ENCODE measurements around the gene ATP11B.

The ATP11B gene

DNA sequence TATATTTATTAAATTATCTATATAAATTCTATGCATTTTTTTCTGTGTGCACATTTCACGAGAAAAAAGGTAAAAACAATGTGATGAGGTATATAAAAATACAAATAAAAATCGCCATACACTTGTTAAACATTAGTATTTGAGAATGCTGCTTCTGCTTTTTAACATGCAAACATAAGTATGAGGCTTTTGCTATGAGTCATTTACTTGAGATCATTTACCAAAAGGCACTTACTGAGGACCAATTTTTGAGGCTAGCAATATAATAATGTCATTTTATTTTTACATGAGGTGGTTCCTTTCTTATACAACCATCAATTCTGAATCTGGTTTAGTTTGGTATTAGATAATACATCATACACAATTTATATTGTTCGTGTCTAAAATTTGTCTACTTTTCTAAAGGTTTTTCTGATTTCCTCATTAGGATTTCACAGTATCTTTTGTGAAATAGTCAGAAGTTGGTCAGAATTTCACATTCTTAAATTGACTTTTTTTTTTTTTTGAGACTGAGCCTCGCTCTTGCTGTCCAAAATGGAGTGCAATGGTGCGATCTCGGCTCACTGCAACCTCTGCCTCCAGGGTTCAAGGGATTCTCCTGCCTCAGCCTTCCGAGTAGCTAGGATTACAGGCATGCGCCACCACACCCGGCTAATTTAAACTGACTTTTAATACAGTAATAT, 161.4 kb downstream of the ATP11B start:
- no peak for DNase-seq (ENCODE audit: low spot score)

DNA sequence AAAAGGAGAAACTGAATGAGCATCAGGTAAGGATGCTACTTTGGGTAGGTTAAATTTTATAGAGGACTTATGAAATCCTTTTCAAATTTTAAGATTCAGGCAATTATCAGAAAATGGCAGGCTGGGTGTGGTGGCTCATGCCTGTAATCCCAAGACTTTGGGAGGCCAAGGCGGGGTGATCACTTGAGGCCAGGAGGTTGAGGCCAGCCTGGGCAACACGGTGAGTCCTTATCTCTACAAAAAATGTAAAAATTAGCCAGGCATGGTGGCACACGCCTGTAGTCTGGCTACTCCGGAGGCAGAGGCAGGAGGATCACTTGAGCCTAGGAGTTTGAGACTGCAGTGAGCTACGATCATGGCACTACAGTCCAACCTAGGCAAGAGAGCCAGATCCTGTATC, 163.9 kb downstream of the ATP11B start:
- no peak for DNase-seq (ENCODE audit: low spot score)

DNA sequence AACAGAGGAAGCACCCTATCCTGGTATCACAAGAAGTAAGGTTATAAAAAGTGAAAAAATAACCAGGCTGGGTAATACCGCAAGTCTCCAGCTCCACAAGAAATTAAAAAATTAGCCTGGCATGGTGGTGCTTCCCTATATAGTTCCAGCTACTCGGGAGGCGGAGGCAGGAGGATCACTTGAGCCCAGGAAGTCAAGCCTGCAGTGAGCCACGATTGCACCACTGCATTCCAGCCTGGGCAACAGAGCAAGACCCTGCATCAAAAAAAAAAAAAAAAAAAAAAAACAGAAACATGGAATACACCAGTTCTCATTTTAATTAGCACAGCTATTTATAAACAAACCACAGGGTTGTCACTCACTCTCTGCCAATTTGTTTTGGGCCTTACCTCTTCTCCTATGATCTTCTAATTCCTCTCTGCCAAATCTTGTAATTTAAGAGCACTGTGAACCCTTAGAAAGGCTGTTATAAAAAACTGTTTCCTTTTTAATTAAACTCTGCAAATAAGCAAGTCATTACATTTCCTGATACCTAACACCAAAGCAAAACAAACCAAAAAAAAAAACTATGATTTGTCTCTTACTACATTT, 164.5 kb downstream of the ATP11B start:
- no peak for DNase-seq (ENCODE audit: low spot score)

DNA sequence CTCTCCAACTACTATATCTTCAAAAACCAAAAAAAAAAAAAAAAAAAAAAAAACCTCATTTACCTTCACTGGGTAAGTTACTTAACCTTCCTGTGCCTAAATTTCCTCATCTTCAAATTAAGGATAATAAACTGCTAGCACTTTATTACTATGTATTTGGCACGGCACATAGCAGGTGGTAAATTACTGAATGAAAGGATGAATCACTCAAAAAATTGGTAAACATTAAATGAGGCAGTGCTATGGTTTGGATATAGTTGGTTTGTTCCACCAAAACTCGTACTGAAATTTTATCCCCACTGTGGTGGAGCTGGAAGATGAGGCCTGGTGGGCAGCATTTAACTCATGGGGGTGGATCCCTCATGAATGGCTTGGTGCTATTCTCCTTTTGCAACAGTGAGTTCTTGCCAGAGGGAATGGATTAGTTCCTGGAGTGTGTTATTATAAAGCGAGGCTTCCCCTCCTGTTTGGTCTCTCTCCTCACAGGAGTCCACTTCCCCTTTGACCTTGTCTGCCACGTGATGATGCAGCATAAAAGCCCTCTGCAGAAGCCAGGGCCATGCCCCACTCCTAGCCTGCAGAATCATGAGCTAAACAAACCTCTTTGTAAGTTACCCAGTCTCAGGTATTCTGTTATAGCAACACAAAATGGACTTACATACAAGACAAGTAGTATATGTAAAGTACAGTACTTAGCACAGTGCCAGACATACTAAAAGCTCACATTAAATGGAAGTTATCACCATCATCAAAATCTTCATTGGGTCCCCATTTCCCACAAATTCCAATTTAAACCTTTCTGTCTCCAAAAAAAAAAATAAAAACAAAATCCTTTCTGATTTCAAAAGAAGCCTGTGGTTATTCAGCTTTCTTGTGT, 166.4 kb downstream of the ATP11B start:
- no peak for DNase-seq (ENCODE audit: low spot score)

DNA sequence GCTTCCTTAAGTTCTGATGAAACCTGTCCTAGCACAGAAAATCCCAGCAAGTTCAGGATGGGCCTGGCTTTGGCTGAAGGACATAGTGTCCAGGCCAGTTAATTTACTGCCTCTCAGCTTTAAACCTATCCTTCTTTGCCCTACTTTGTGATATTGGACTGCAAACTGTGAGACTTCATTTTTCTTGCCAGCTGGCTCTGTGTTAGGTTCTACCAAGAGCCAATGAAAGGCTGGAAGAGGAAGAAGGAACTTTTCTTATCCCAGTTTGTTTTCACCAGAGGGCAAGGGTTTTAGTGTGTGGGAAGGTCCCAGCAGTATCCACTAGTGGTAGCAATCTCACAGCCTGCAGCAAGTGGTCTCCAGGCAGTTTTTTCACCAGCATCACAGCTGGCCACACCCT, 168.9 kb downstream of the ATP11B start:
- DNase-seq (ENCODE audit: low spot score), result no peak

DNA sequence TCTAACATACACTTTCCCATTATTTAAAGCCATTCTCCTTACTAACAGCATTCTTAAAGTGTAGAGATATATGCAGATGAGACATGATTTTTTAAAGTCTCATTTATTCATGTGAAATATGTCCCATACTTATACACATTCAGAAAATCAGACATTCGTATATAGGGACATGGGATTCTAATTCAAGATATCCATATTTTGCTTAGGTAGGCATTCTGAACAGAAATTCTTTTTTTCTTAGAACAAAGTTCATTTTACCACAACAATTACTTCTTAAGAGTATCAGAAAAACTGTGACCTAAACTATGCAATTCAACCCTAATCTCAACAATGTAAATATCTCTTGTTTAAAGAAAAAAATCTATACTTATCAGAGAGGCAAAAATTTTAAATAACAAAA, 170.9 kb downstream of the ATP11B start:
- no peak for DNase-seq (ENCODE audit: low spot score)

DNA sequence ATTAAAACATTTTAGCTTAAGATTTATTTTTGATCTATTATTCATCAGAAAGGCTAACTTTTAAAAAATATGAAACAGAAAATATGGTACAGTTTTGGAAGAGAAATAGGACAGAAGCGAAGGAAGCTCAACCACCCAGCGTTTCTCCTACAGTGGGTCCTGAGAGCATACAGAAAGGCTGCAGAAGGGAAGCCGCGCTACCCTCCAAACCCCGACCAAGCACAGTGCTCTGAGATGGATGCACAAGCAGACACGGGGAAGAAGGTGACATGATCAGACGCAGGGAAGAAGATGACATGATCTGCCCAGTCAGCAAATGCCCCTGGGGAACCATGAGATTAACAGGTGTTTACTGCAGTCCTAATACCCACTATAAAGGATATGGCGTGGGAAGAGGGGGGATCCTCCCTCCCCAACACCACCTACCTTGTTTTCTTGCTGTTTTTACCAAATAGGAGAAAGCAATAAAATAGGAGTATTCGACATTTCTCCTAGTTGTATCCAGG, 172.6 kb downstream of the ATP11B start:
- DNase-seq (ENCODE audit: low spot score), result no peak

DNA sequence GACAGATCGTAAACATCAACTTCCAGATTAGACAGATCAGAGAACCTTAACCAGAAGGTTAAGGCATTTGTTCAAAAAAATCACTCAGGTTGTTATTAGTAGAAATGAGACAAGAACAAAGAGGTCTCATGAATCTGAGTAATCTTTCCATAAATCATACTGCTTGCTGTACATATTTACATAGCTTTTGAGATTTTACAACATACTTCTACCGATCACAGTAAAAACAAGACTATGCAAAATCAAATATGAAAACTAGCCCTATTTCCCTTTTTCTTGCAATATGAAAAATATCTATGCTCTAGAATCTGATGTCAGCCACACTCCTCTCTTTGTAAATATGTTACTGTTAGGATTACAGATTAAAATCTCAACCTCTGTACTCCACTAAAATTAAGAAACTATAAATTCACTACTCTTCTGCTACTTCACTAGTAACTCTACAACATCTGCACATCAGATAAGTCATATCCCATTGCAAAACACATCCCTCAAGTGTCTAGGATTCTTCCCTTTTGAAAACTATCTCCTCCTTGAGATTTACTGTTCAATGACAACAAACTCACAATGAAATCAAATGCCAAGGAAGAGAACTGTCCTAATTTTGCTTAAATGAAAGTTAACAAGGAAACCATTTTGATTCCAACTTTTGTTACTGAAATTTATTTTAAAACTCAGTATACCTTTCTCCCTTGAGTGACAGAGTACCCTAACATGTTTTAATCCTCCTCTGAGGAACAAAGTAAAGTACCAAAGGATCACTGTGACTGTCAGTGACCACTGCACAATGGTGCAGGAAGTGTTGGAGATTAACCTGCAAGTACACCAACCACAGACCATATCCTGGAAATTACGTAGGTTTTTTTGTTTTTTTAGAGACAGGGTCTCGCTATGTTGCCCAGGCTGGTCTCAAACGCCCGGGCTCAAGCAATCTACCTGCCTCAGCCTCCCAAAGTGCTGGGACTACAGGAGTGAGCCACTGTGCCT, 174.2 kb downstream of the ATP11B start:
- DNase-seq (ENCODE audit: low spot score), result no peak

DNA sequence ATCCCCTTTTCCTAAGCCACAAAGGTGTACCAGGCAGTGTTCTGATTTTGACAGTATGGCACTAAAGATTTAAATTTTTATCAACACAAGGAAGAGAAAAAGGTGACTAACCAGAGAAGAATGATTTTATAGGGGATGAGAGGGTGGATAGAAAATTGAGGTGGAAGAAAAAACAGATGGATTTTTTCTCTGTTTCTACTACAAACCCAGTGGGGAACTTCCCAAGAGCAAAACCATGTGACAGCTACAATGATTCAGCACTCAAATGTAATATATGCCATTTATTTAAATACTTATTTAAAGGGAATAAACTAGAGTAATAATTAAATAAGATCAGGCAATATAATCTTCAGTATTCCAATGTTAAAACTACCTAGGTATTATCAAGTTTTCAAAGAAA, 176.0 kb downstream of the ATP11B start:
- DNase-seq (ENCODE audit: low spot score), result peak; percentile 77

DNA sequence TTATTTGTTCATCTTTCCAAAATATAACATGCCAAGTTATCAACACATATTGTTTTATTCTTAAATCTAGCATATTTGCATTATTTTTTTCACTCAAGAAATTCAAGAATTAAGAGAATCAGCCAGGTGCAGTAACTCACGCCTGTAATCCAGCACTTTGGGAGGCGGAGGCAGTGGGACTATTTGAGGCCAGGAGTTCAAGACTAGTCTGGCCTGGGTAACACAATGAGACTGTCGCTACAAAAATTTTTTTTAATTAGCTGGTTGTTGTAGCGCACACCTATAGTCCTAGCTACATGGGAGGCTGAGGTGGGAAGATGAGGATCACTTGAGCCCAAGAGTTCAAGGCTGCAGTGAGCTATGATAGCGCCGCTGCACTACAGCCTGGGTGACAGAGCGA, 176.5 kb downstream of the ATP11B start:
- DNase-seq (ENCODE audit: low spot score), result no peak

DNA sequence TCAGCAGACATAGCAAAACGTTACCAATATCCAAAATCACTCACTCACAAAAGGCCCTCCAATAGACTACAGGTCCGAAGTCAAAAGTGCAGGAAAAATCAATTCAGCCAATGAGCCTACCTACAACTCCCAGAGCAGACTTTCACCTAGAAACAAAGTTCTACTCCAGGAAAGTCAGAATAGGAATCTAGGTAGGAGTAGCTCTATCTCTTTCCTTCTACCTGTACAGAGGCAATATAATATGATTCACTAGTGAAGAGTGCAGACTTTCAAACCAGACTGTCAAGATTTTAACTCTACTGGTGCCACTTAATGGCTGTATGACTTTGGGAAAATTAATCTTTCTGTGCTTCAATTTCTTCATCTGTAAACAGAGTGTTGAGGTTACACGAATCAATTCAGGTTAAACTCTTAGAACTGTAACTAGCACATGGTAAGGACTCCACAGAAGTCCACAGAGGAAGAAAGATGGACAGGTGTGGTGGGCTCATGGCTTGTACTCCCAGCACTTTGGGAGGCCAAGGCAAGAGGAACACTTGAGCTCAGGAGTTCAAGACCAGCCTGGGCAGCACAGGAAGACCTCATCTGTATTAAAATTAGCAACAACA, 177.6 kb downstream of the ATP11B start:
- no peak for DNase-seq (ENCODE audit: low spot score)
